SK-N-MC (cell line): ENCODE measurements around the gene MEIOB.

Experiments used
- EZH2 ChIP-seq: fragments of 200-600 bp; sonication (generic); IDR thresholded peaks from one replicate; pipeline ENCODE4 v1.6.1; 2017; ENCODE audit warnings: antibody characterized with exemption
- POLR2AphosphoS5 ChIP-seq: IDR thresholded peaks from 2 replicates; pipeline ENCODE4 v1.6.1; 2012; ENCODE audit warnings: mild to moderate bottlenecking, low read depth, low read length, borderline replicate concordance

DNA sequence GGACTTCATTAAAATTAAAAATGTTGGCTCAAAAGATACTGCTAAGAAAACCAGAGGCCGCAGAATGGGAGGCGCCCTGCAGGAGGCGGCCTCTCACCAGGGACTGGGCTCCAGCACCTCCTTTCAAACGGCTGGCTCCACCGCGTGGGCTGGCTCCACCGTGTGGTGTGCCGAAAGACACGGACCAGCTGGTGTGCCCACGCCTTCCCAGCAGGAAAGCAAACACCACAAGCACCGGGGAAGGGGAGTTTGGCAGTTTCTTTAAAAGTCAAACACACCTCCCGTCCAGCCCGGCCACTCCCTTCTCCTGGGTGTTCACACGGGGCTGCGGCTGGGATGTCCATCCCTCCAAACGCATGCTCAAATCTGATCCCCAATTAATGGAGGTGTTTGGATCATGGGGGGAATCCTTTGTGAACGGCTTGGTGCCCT lies 59.2 kb downstream of the MEIOB start:
- no peak for TF ChIP-seq EZH2
- TF ChIP-seq POLR2AphosphoS5, result no peak
